NCI-H2196 (cell line): ENCODE results near the gene PIGB.
"Not testable (repeated sequence)": the region's sequence is repeated elsewhere in the genome, so short reads cannot be mapped to it uniquely, and the experiment has no call there.

ENCODE experiments used
- DNase-seq: peaks from one replicate; lab custom pipeline; 2025; ENCODE audit not compliant: unreplicated experiment; lab: John Stamatoyannopoulos, UW

Gene PIGB

GRCh38 chr15:55318588-55319494 is at the start of gene PIGB, which contains the start of gene PIGBOS1:
Gene PIGB, plus strand, starts transcription at chr15:55319222. Its CDS starts 29 bp downstream, at chr15:55319251.
Gene PIGBOS1, minus strand, starts transcription at chr15:55319123. Its CDS starts 1,331 bp downstream, at chr15:55317792.
- peak; percentile 65 for DNase-seq

- DNase-seq, result no peak
Measured at GRCh38 chr15:55270291-55270690, 48.7 kb upstream of the PIGB start.

- no peak for DNase-seq
Measured at GRCh38 chr15:55276324-55276723, 42.7 kb upstream of the PIGB start.

GRCh38 chr15:55277116-55277564 is 41.9 kb upstream of the PIGB start:
- DNase-seq, result no peak

GRCh38 chr15:55277715-55278114 is 41.3 kb upstream of the PIGB start:
- no peak for DNase-seq

GRCh38 chr15:55279100-55279745 is 39.8 kb upstream of the PIGB start:
- no peak for DNase-seq

GRCh38 chr15:55279746-55280351 is 39.2 kb upstream of the PIGB start:
- DNase-seq, result no peak

GRCh38 chr15:55280589-55280988 is 38.4 kb upstream of the PIGB start:
- not testable (repeated sequence) for DNase-seq

- DNase-seq, result no peak
Measured at GRCh38 chr15:55281517-55282228, 37.3 kb upstream of the PIGB start.

GRCh38 chr15:55282284-55282833 is 36.7 kb upstream of the PIGB start:
- DNase-seq, result no peak

- DNase-seq, result no peak
Measured at GRCh38 chr15:55283379-55284147, 35.5 kb upstream of the PIGB start.

- no peak for DNase-seq
Measured at GRCh38 chr15:55284426-55284825, 34.6 kb upstream of the PIGB start.

GRCh38 chr15:55286442-55287189 is 32.4 kb upstream of the PIGB start:
- not testable (repeated sequence) for DNase-seq

- no peak for DNase-seq
Measured at GRCh38 chr15:55288006-55288717, 30.9 kb upstream of the PIGB start.

- DNase-seq, result no peak
Measured at GRCh38 chr15:55289011-55289745, 29.8 kb upstream of the PIGB start.

- peak; percentile 27 for DNase-seq
Measured at GRCh38 chr15:55289746-55290527, 29.1 kb upstream of the PIGB start, which contains the start of gene RAB27A. Gene RAB27A, minus strand, starts transcription at chr15:55289813. Its CDS starts 54,879 bp downstream, at chr15:55234934.

GRCh38 chr15:55290528-55291057 is 28.4 kb upstream of the PIGB start:
- peak; percentile 63 for DNase-seq
